Spleen (tissue), 7 donors: ENCODE results near the gene CYP26C1.

ENCODE experiments used
- CTCF ChIP-seq, 11 experiments: fragments of 200-600 bp in 7 of 11; fragments of 450-650 bp in 4 of 11; sonication (generic) in 4 of 11; IDR thresholded peaks in 8 of 11; conservative IDR thresholded peaks in 3 of 11; 1 replicate in 7 of 11; 2 replicates in 4 of 11; pipeline versions ENCODE4 v1.4.0 to v1.8.0; 2016 to 2021; ENCODE audit warnings: antibody characterized with exemption in 11 of 11, inconsistent platforms in 4 of 11, mild to moderate bottlenecking in 1 of 11
- POLR2A ChIP-seq, 3 donors: fragments of 450-650 bp; IDR thresholded peaks; one replicate each; pipeline ENCODE4 v1.5.1; 2017; ENCODE audit warnings: antibody characterized with exemption in 3 of 3, mild to moderate bottlenecking in 1 of 3
- POLR2AphosphoS5 ChIP-seq, 3 donors: sonication (generic); formaldehyde crosslinking; IDR thresholded peaks; one replicate each; pipeline ENCODE4 v1.5.1; 2017; ENCODE audit warnings: antibody characterized with exemption in 3 of 3
- donor health status: DM: no; HTN: no; CAD: no; lungs with moderate emphysema.
- donor health status: DM: no; HTN: no; CAD: no.
- donor health status: DM: no; HTN: no; CAD: no.

GRCh38 chr10:93058139-93058538 lies 2.5 kb upstream of the CYP26C1 start:
- no peak for TF ChIP-seq CTCF (IDR thresholded peaks at IDR 0.05 in 8 of 11, conservative IDR thresholded peaks at IDR 0.05 in 3 of 11)
- TF ChIP-seq POLR2A (IDR thresholded peaks at IDR 0.05): no peak
- no peak for TF ChIP-seq POLR2AphosphoS5 (IDR thresholded peaks at IDR 0.05)
